GM19351 (cell line): ENCODE measurements around the gene PI4KA.
A peak's percentile ranks its signal among the peaks of the same experiment; 100 is the strongest.
"Not testable (repeated sequence)": the region's sequence is repeated elsewhere in the genome, so short reads cannot be mapped to it uniquely, and the experiment has no call there.

Source experiments
- ATAC-seq: cut with Tn5 transposase; IDR thresholded peaks from one replicate; pipeline ENCODE4 v1.9.1; 2021; ENCODE audit warnings: mild to moderate bottlenecking, moderate library complexity; ENCODE audit not compliant: unreplicated experiment

PI4KA gene

DNA sequence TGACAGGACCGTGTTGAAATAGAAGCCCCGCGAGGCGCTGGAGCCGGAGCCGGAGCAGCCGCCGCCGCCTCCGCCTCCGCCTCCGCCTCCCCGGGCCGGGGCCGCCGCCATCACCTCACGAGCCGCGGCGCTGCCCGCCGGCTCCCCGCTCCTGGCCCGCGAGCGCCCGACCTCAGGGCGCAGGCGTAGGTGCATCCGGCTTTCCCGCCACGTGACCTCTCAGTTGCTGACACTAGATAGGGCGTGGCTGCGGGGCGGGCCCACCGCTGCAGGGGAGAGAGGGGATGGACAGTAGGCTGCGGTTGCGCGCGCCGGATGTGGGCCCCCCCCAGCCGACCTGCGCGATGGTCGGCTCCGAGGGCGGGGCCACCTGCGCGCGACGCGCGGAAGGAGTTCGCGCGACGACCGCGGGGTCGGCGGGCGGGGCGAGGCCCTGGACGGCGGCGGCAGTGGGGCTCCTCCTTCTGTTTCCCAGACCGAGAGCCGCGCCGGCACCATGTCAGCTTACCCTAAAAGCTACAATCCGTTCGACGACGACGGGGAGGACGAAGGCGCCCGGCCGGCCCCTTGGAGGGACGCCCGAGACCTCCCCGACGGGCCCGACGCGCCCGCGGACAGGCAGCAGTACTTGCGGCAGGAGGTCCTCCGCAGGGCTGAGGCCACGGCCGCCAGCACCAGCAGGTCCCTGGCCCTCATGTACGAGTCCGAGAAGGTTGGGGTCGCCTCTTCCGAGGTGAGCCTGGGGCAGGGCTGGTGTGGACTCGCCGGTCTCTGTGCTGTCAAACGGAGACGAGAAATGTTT lies at the start of gene PI4KA, which contains the start of gene SNAP29:
TSS of gene PI4KA (minus strand) at position 197 of the 802 bp plus-strand sequence. CDS start at position 111, 86 bp downstream.
TSS of gene SNAP29 (plus strand) at position 393 of the 802 bp plus-strand sequence. CDS start at position 497, 104 bp downstream.
- ATAC-seq: peak; percentile 92

DNA sequence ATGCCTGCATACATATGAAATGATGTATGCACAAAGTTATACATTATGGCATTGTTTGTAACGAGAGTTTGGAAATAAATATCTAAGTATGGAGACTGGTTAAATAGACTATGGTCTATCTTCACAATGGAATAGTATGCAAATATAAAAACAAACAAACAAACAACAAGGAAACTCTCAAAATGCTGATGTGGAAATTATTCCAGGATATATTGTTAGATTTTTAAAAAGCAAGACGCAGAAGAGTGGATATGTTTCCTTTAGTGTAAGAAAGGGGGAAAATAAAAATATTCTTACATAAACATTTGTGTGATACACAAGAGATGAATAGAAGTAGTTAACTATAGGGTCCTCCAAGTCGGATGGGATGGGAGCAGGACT lies 47.8 kb upstream of the PI4KA start:
- ATAC-seq: no peak

DNA sequence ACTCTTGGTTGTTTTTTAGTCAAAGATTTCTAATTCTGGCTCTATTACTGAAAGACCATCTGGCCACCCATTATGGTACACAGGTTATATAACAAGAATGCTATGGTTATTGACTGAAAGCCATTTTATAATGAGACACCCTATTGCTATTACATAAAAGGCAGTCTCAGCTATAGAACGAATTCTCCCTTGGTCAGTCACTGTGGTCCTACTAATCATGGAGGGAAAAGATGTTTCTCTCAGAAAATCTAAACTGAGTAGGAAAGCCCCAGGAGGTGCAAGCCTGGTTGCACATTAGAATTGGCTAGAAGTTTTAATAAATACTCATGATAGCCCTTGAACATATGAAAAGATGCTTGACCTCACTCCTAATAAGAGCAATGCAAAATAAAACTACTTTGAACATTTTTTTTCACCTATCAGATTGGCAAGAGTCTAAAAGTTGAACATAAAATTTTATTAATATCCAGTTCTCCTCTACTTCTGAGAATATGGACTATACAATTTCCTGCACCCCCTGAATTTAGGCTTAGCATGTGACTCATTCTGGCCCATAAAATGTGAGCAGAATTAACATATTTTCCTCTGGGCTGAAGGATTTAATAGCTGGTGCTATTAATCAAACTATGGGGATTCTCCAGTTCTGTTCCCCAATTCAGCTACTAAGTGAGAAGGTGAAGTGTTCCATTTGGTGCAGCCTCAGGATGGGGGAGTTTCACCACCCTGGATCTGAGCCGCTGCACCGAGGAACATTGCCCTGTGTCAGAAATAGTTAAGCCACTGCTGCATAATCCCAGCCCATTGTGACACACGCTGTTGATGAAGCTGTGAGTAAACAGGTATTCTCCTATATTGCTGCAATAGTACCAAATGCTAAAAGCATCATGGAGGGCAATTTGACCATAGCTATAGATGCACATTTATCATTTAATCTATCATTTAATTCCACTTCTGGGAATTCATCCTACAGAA lies 47.1 kb upstream of the PI4KA start:
- ATAC-seq: no peak

DNA sequence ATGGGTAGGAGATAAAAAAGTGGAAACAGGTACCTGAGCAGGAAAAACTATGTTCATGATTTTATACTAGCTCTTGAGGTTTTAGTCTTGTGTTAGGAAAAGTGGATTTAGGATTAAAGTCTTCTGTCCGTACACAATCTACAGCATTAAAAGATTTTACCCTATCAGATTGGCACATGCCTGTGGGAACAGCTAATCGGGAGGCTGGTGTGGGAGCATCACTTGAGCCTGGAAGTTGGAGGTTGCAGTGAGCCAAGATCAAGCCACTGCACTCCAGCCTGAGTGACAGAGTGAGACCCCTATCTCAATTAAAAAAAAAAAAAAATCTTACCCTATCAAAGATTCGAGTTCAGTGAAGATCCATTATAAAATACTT lies 46.4 kb upstream of the PI4KA start:
- ATAC-seq: no peak

DNA sequence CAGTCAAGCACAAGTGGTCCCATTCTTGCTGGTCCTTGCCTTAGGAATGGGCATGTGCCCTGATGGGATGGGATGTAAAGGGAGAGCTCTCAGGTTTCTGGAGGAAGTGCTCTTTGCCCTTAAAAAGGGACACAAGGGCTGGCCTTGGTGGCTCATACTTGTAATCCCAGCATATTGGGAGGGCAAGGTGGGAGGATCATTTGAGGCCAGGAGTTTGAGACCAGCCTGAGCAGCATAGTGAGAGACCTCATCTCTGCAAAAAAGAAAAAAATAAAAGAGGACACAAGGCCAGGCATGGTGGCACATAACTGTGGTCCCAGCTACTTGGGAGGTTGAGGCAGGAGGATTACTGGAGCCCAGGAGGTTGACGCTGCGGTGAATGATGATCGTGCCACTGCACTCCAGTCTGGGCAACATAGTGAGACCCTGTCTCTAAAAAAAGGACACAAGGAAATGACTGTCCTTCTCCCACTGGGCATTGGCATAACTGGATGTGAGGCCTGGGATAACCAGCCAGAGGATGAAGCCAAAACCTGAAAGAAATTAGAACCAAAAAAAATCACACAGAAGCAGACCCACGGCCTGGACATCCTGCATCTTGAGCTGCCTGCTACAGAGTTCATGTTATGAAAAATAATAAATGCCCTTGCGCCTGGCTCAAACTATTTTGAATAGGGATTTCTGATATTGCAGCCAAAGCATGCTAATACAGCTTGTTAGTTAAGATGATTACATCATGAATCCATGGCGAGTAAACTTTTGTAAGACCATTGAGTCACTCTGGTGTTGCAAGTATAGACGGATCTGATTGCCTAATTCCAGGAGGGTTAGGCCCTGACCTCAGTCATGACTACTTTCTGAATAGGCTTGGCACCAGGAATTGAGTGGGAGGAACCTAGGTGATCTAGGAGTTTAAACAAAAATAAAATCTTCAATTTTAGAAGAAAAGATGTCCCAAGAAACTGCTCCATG lies 45.7 kb upstream of the PI4KA start:
- ATAC-seq: no peak

DNA sequence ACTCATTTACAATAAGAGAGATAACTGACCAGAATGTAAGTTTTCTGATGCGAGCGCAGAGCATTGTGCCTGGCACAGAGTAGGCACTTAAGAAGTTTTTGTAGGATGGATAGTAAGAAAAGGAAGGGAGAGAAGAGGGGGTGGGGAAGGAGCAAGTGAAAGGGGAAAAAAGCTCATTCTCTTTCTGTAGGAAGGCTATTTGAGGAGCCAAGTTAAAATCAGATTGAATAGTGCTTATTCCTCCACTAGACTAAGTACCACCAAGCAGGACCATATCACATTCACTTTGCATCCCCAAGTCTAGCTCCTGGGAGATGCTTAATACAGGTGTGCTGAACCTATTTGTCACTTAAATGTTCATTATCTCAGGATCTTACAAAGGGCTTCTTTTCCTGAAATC lies 44.5 kb upstream of the PI4KA start:
- ATAC-seq: no peak

DNA sequence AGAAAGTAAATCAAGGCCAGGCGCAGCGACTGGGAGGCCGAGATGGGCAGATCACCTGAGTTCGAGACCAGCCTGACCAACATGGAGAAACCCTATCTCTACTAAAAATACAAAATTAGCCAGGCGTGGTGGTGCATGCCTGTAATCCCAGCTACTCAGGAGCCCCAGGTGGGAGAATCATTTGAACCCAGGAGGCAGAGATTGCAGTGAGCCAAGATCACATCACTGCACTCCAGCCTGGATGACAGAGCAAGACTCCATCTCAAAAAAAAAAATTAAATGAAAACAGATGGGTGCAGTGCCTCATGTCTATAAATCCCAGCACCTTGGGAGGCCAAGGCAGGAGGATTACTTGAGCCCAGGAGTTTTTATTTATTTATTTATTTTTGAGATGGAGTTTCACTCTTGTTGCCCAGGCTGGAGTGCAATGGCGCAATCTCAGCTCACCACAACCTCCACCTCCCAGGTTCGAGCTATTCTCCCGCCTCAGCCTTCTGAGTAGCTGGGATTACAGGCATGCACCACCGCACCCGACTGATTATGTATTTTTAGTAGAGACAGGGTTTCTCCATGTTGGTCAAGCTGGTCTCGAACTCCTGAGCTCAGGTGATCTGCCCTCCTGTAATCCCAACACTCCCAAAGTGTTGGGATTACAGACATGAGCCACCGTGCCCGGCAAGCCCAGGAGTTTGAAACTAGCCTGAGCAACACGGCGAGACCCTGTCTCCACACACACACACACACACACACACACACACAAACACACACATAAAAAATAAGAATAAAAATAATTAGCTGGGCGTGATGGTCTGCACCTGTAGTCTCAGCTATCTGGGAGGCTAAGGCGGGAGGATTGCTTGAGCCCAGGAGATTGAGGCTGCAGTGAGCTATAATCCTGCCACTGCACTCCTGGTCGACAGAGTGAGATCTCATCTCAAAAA lies 42.8 kb upstream of the PI4KA start:
- not testable (repeated sequence) for ATAC-seq

DNA sequence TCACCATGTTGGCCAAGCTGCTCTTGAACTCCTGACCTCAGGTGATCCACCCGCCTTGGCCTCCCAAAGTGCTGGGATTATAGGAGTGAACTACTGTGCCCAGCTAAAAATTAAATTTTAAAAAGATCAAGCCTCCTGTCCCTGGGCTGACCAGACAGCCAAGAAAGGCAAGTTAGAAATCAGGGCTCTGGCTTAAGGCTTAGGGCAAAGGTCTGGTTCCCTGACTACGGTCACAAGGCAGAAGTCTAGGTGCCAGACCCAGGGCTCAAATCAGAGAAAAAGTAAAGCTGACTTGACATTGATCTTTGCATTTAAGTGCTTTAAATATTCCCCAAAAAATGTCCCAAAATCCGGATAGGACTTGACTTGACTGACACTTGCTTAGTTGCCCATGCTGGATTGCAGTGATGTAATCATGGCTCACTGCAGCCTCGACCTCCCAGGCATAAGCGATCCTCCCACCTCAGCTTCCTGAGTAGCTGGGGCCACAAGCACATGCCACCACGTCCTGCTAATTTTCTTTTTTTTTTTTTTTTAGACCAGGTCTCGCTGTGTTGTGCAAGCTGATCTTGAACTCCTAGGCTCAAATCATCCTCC lies 41.3 kb upstream of the PI4KA start:
- ATAC-seq: no peak

DNA sequence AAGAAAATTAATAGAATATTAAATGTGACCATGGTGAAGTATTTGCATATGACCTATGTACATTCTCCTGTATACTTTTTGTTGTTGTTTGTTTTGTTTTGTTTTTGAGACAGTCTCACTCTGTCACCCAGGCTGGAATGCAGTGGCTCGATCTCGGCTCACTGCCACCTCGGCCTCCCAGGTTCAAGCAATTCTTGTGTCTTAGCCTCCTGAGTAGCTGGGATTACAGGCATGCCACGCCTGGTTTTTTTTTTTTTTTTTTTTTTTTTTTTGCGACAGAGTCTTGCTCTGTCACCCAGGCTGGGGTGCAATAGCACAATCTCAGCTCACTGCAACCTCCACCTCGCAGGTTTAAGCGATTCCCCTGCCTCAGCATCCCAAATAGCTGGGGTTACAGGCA lies 39.1 kb upstream of the PI4KA start:
- not testable (repeated sequence) for ATAC-seq

DNA sequence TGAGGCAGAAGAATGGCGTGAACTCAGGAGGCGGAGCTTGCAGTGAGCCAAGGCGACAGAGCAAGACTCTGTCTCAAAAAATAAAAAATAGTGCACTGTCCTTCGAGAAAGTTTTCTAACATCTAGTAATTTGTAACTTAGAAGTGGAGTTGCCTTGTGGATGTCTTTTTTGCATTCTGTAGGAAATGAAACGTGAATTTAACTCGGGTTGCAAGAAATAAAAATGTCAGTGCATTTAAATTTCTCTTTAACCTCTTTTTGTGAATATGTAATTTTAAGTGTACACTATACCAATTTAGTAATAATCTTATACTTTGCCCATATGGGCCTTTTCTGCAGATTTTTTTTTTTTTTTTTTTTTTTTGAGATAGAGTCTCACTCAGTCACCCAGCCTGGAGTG lies 32.4 kb upstream of the PI4KA start:
- no peak for ATAC-seq

DNA sequence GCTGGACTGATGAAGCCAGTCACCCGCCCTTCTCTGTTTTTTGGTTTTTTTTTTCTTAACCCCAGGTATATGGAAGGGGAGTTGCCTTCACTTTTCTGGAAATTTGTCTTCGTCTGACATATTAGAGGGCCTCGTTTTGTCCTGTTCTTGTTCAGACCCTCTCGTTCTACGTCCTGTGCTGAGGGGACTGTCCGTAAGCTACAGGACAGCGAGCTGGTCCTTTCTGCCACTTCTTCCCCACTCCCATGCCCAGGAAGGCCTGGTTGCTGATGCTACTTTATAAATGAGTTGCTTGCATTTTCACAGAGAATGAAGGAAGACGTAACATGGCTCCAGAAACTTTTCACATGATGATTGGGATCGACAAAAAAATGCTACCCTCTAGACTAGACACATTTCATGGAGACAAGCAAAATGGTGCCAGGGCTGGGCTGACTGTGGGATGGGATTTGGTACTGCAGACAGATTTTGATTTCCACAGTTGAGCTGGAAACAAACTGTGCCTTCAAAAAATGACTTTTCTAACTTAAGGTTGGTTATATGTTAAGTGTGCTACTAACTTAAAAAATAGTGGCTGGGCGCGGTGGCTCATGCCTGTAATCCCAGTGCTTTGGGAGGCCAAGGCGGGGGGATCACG lies 31.4 kb upstream of the PI4KA start:
- ATAC-seq: no peak

DNA sequence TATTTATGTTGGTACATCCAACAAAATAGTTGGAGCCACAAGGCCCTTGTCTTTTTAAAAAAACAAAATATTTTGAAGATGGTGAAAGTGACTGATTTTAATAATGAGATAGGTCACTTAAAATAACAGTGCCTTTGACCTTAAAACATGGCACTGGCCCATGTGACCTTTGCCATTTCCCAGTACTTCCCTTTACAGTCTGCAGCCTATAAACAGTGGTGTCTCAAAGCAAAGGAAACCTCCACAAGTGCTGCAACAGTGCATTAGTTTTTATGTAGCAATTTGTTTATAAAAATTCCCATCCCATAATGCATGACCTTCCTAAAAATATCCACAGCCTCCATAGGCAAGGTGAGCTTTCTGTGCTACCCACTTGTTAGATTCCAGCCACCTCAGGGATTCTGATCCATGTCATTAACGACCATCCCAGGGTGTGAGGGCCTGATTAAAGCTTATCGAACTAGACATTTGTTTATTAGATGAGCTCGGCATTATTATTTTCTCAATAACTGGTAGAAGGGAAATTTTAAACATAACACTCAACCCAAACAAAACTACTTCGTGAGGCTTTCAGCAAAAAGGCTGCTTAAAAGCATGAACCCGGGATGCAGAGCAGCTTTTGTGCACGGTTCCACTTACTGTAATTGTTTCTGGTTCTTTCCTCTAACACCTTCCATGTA lies 30.6 kb upstream of the PI4KA start:
- no peak for ATAC-seq

DNA sequence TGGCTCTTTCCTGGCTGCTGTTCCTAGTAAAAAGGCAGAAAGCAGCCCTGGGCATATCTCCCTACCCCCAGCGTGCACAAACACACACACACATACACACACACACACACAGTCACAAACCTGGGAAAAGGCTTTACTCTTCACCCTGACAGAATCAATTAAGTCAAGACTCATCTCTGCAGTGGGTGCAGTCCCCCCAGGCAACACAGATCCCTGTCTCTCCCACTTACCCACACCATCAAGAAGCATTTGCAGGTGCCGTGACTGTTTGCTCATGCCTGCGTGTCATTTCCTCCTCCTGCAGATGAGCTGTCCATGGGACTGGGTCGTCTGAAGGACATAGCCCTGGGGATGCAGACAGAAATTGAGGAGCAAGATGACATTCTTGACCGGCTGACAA lies 28.8 kb upstream of the PI4KA start:
- ATAC-seq: no peak

DNA sequence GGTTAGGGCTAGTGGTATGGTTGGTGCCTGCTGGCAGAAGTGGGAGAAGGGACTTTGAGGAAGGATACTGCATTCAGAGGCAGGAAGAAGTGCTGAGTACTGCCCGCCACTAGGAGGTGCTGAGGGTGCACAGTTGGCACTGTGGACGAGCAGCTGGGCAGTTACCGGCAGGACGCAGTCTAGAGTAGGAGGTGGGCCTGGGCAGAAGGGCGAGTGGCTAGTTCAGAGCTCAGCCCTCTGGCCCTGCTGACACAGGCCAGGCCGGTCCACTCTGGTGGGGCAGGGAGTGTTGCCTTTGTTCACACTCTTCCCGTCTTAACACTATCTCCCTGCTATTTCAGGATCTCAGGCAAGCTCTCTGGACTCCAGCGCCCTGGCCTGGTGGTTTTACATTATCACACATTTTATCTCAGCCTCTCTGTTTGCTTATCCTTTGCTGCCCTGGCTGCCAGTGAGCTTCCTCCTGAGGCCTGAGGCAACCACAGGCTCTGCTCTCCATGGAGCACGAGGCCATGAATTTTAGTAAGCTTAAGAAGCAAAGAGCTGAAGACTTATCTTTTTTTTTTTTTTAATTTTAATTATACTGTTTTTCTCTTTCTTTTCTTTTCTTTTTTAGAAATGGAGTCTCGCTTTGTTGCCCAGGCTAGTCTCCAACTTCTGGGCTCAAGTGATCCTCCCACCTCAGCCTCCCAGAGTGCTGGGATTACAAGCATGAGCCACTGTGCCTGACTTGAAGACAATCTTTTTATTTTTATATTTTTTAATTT lies 27.1 kb upstream of the PI4KA start:
- no peak for ATAC-seq

DNA sequence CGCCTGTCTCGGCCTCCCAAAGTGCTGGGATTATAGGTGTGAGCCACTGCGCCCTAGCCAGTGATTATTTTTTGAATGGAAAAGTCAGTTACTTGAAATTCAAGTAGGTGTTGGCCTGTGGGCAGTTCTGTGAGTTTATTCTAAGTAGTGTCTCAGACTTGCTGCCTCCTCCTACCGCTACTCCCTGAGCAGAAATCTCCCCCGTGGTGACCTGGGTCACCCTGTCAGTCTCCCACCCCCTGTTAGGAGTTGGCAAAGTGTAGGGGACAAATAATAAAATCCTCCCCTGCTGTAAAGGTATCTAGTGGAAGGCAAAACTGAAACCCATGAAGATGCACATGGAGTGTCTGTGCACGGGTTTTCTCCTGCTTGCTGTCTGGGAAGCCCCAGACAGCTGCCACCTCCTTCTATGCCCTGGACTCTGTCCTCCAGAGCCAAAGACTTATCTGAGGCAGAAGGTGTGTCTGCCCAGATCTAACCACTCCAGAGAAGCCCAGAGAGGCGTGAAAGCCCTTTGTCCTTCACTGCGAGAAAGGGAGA lies 26.5 kb upstream of the PI4KA start:
- no peak for ATAC-seq

DNA sequence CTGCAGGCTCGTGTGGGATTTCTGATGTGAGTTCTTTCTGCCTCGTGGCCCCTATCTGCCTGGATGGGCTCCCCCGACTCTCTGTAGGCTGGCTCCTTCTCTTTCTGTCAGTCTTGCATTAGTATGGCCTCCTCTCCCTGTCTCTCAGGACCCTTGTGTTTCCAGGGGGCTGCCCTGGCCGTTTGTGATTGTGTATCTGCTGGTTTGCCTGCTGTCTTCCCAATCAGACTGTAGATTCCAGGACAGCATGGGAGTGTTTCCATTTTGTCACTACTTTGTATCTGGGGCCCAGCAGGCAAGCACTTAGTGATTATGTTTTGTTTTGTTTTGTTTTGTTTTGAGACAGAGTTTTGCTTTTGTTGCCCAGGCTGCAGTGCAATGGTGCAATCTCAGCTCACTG lies 25.8 kb upstream of the PI4KA start:
- no peak for ATAC-seq

DNA sequence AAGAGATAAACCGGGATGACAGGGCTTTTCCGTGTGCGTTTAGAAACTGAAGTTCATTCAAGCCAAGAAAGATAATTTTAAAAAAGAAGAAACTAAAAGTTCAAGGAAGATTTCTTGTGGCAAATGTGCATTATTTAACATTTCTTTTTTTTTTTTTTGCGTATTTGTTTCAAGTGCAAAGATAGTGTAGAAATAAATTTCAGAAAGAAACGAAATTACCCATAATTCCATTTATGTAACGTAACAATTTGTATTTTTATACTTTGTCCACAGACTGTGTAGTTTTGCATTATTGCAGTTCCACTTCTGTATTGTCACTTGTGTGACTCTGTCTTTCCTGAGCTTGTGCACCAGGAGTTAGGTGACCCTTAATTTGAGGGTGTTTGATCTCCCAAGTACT lies 24.2 kb upstream of the PI4KA start:
- no peak for ATAC-seq
